CD4-positive, alpha-beta T cell (primary cell): ENCODE measurements around the gene ST14. TPM values are rescaled to one million over a fixed set of nuclear protein-coding genes. Genes with fewer than 3 reads are reported as not detected.

Source experiments
- ATAC-seq: fragments of 200-7000 bp; cut with Tn5 transposase; one replicate; pipeline ENCODE4 v1.10.0; 2022; ENCODE audit warnings: mild to moderate bottlenecking; ENCODE audit not compliant: poor library complexity
- CTCF ChIA-PET: fragments of 350-600 bp; sonication (Branson Sonifier 250); formaldehyde crosslinking; loops from one replicate; lab custom pipeline; 2021; ENCODE audit warnings: antibody characterized with exemption, inconsistent platforms; lab: Charles Lee
- POLR2A ChIA-PET: fragments of 350-600 bp; sonication (Branson Sonifier 250); formaldehyde crosslinking; loops from one replicate; lab custom pipeline; 2021; ENCODE audit warnings: antibody characterized with exemption, inconsistent platforms; lab: Charles Lee
- DNase-seq, 14 experiments: peaks; one replicate each; pipeline ENCODE4 v3.0.0-alpha.2; 2013 to 2020; ENCODE audit warnings: mixed read lengths in 2 of 14
- H3K27ac ChIP-seq, 2 donors: one replicate each; pipeline versions ENCODE4 v1.5.1 to v1.7.0; 2013; ENCODE audit warnings: low read length in 2 of 2, low read depth in 1 of 2, mild to moderate bottlenecking in 1 of 2
- H3K27me3 ChIP-seq, 2 experiments: 1 replicate in 1 of 2; 2 replicates in 1 of 2; pipeline versions ENCODE4 v1.6.1 to v1.7.0; 2013; ENCODE audit warnings: low read length in 2 of 2, control low read depth in 1 of 2, mild to moderate bottlenecking in 1 of 2, moderate library complexity in 1 of 2; ENCODE audit not compliant: insufficient read depth in 2 of 2, control insufficient read depth in 1 of 2
- H3K36me3 ChIP-seq: one replicate; pipeline ENCODE4 v1.6.1; 2013; ENCODE audit warnings: low read length, control low read depth; ENCODE audit not compliant: insufficient read depth
- H3K4me1 ChIP-seq: one replicate; pipeline ENCODE4 v1.6.1; 2013; ENCODE audit warnings: low read length, control low read depth; ENCODE audit not compliant: insufficient read depth
- H3K4me3 ChIP-seq: one replicate; pipeline ENCODE4 v1.5.1; 2013; ENCODE audit warnings: mild to moderate bottlenecking, low read length, moderate library complexity
- H3K9me3 ChIP-seq, 2 experiments: 1 replicate in 1 of 2; 2 replicates in 1 of 2; pipeline versions ENCODE4 v1.6.1 to v1.7.0; 2013; ENCODE audit warnings: low read length in 2 of 2, mild to moderate bottlenecking in 2 of 2, control low read depth in 1 of 2, moderate library complexity in 1 of 2; ENCODE audit not compliant: control insufficient read depth in 1 of 2, insufficient read depth in 1 of 2
- H3K27ac Mint-ChIP-seq: one replicate; pipeline ENCODE4 v1.8.0; 2020; ENCODE audit warnings: mixed read lengths
- H3K27me3 Mint-ChIP-seq: one replicate; pipeline ENCODE4 v1.8.0; 2021; ENCODE audit warnings: mixed read lengths
- H3K36me3 Mint-ChIP-seq: one replicate; pipeline ENCODE4 v1.8.0; 2021; ENCODE audit warnings: low read depth, mixed read lengths
- H3K4me1 Mint-ChIP-seq: one replicate; pipeline ENCODE4 v1.8.0; 2021; ENCODE audit warnings: low read depth, mixed read lengths
- H3K4me3 Mint-ChIP-seq: one replicate; pipeline ENCODE4 v1.8.0; 2020; ENCODE audit warnings: mild to moderate bottlenecking, mixed read lengths
- H3K9me3 Mint-ChIP-seq: one replicate; pipeline ENCODE4 v1.8.0; 2020; ENCODE audit warnings: mixed read lengths
- CTCF ChIP-seq: fragments of 200-600 bp; IDR thresholded peaks from one replicate; pipeline ENCODE4 v1.8.0; 2022; ENCODE audit warnings: antibody characterized with exemption, mild to moderate bottlenecking
- intact Hi-C, 2 experiments: fragments of 100-400 bp; cut with DNase I in 1 of 2; cut with micrococcal nuclease in 1 of 2; formaldehyde crosslinking; loops; one replicate each; pipeline versions ENCODE4 v1.15.1 to v1.9.0; 2023 to 2025; cut with DNase I, micrococcal nuclease
- total RNA-seq, 174 experiments: library from RNA in 2 of 174; stranded (reverse) in 2 of 174; gene quantifications; one replicate each; pipeline ENCODE4 v1.2.3 and lab custom pipeline; 2021 to 2026

Gene ST14
- total RNA-seq, 2 experiments from 2014 or later: 0.25 to 0.31 TPM

DNA sequence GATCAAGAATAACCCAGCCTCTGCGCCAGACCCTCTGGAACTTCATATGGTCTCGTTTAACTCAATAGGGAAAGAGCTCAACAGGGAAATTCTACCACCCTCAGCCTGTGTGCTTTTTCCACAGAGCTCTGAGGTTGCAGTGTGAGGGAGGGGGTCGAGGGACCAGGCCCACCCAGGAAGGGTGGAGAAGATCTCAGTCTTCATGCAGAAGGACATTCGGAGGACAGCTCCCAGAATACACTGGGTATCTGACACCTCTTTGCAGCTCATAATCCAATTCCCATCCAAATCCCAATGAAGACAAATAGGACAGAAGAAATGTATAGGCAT is 56.6 kb downstream of the ST14 start:
- H3K27ac Mint-ChIP-seq: no peak overlapping the region
- no peaks in the 10 kb centered on the region for H3K27me3 ChIP-seq
- H3K4me1 Mint-ChIP-seq: no peaks in the 10 kb centered on the region
- H3K4me1 ChIP-seq: peaks cover 9% of the 10 kb centered on the region
- no peak for TF ChIP-seq CTCF
- H3K36me3 Mint-ChIP-seq: no peaks in the 10 kb centered on the region
- no peak overlapping the region for H3K4me3 Mint-ChIP-seq
- intact Hi-C loops: no loop called here
- H3K27ac ChIP-seq: no peak overlapping the region
- ChIA-PET POLR2A (no interaction called here), CTCF (no interaction called here)
- no peaks in the 10 kb centered on the region for H3K9me3 Mint-ChIP-seq
- DNase-seq (no peak), ATAC-seq (no peak)
- peaks cover 0 to 4% of the 10 kb centered on the region in 2 experiments for H3K9me3 ChIP-seq
- H3K27me3 Mint-ChIP-seq: peaks cover 3% of the 10 kb centered on the region
- H3K36me3 ChIP-seq: no peaks in the 10 kb centered on the region
- no peak overlapping the region for H3K4me3 ChIP-seq

- Mint-ChIP-seq H3K9me3 (no peaks in the 10 kb centered on the region), H3K4me1 (no peaks in the 10 kb centered on the region), H3K27me3 (no peaks in the 10 kb centered on the region), H3K36me3 (no peaks in the 10 kb centered on the region), H3K27ac (no peak overlapping the region), H3K4me3 (no peak overlapping the region)
- intact Hi-C loops: no loop called here
- Histone ChIP-seq H3K4me1 (peaks cover 9% of the 10 kb centered on the region), H3K4me3 (no peak overlapping the region), H3K27ac (no peak overlapping the region), H3K36me3 (no peaks in the 10 kb centered on the region), H3K27me3 (no peaks in the 10 kb centered on the region), H3K9me3 (peaks cover 0 to 4% of the 10 kb centered on the region in 2 experiments)
- ATAC-seq: no peak
- POLR2A ChIA-PET: no interaction called here
- DNase-seq: no peak
- CTCF ChIA-PET: no interaction called here
- TF ChIP-seq CTCF: no peak
Measured at GRCh38 chr11:130216591-130217132, 57.1 kb downstream of the ST14 start.

GRCh38 chr11:130217133-130218031 is 57.8 kb downstream of the ST14 start:
- H3K9me3 Mint-ChIP-seq: no peaks in the 10 kb centered on the region
- Histone ChIP-seq H3K9me3 (peaks cover 0 to 4% of the 10 kb centered on the region in 2 experiments), H3K27me3 (no peaks in the 10 kb centered on the region), H3K4me3 (no peak overlapping the region), H3K4me1 (peaks cover 9% of the 10 kb centered on the region), H3K27ac (no peak overlapping the region), H3K36me3 (no peaks in the 10 kb centered on the region)
- H3K27ac Mint-ChIP-seq: no peak overlapping the region
- no peak for ATAC-seq
- H3K4me3 Mint-ChIP-seq: no peak overlapping the region
- no peaks in the 10 kb centered on the region for H3K36me3 Mint-ChIP-seq
- ChIA-PET POLR2A (no interaction called here), CTCF (no interaction called here)
- no peak for DNase-seq
- no peaks in the 10 kb centered on the region for H3K4me1 Mint-ChIP-seq
- TF ChIP-seq CTCF: no peak
- H3K27me3 Mint-ChIP-seq: no peaks in the 10 kb centered on the region
- intact Hi-C loops: no loop called here
